Large intestine (tissue), 3 donors: ENCODE data around the gene NCK2. TPM values are rescaled to one million over a fixed set of nuclear protein-coding genes. Genes with fewer than 3 reads are reported as not detected.

Experiments
- DNase-seq, 2 donors: peaks; one replicate each; pipeline versions ENCODE4 v3.0.0 to v3.0.0-alpha.2; 2013
- H3K27ac ChIP-seq: one replicate; pipeline ENCODE4 v1.5.1; 2013; ENCODE audit warnings: low read length
- H3K27me3 ChIP-seq: 2 replicates; pipeline ENCODE4 v1.6.1; 2013; ENCODE audit warnings: low read length; ENCODE audit not compliant: control insufficient read depth, insufficient read depth
- H3K36me3 ChIP-seq: 2 replicates; pipeline ENCODE4 v1.6.1; 2013; ENCODE audit warnings: low read length; ENCODE audit not compliant: control insufficient read depth, insufficient read depth
- H3K4me1 ChIP-seq: one replicate; pipeline ENCODE4 v1.6.1; 2013; ENCODE audit warnings: low read length; ENCODE audit not compliant: control insufficient read depth, insufficient read depth
- H3K4me3 ChIP-seq: one replicate; pipeline ENCODE4 v1.5.1; 2013; ENCODE audit warnings: low read length
- H3K9me3 ChIP-seq: one replicate; pipeline ENCODE4 v1.6.1; 2013; ENCODE audit warnings: mild to moderate bottlenecking, low read depth, low read length, moderate library complexity; ENCODE audit not compliant: control insufficient read depth
- WGBS: methylation state at CpG from one replicate; pipeline ENCODE4 v1.1.5; 2013; ENCODE audit warnings: low lambda C conversion rate; ENCODE audit not compliant: insufficient coverage; 5-methylcytosine and 5-hydroxymethylcytosine counted together
- polyA plus RNA-seq: library from polyadenylated mRNA; unstranded; fragments of 120-200 nt; gene quantifications from one replicate; pipeline ENCODE4 v1.2.1, GENCODE V29; 2013

NCK2 gene
- polyA plus RNA-seq, 1 donor, result 58.9 TPM

- Histone ChIP-seq H3K9me3 (peaks cover 11% of the 10 kb centered on the region), H3K27ac (no peak overlapping the region), H3K4me1 (peaks cover 7% of the 10 kb centered on the region), H3K36me3 (no peaks in the 10 kb centered on the region), H3K27me3 (no peaks in the 10 kb centered on the region), H3K4me3 (no peak overlapping the region)
- no CpG with 5 or more reads among the region's 4 CpGs for WGBS
- no peak for DNase-seq
These were observed 173.0 kb downstream of the NCK2 start for GRCh38 chr2:105917688-105918087.

- no peak overlapping the region for H3K27ac ChIP-seq
- peak; percentile 19 to 49 for DNase-seq
- WGBS, result no CpG with 5 or more reads among the region's 3 CpGs
These were observed 174.6 kb downstream of the NCK2 start for GRCh38 chr2:105919191-105919811.

DNA sequence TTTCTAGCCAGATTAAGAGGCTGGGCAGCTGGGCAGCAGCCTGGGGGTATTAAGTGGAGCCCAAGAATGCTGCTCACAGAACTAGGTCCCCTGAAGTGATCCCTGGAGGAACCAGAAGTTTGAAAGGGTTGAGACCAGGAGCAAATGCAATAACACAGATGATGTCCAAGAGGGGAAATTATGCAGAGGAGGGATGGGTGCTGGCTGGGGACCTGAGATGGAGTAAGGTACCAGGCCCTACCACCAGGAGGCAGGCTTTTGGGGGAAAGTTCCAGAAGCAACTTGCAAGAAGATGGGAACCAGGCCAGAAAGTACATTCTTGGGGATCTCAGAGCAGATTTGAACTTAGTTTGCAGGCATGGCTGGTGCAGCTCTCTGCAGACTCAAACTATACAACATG lies 175.1 kb downstream of the NCK2 start:
- H3K36me3 ChIP-seq, result no peaks in the 10 kb centered on the region
- H3K27ac ChIP-seq, result no peak overlapping the region
- no peak overlapping the region for H3K4me3 ChIP-seq
- peaks cover 11% of the 10 kb centered on the region for H3K9me3 ChIP-seq
- H3K27me3 ChIP-seq, result no peaks in the 10 kb centered on the region
- no peak for DNase-seq
- H3K4me1 ChIP-seq, result peaks cover 7% of the 10 kb centered on the region

More at GRCh38 chr2:105919191-105919811, 174.6 kb downstream of the NCK2 start:
- Histone ChIP-seq H3K36me3 (no peaks in the 10 kb centered on the region), H3K27me3 (no peaks in the 10 kb centered on the region), H3K4me3 (no peak overlapping the region), H3K9me3 (peaks cover 11% of the 10 kb centered on the region), H3K4me1 (peaks cover 7% of the 10 kb centered on the region)

GRCh38 chr2:105924271-105924670 lies 179.6 kb downstream of the NCK2 start:
- no peak for DNase-seq
- H3K9me3 ChIP-seq, result peaks cover 8% of the 10 kb centered on the region
- H3K27ac ChIP-seq, result no peak overlapping the region
- peaks cover 5% of the 10 kb centered on the region for H3K4me1 ChIP-seq
- H3K27me3 ChIP-seq, result no peaks in the 10 kb centered on the region
- no peaks in the 10 kb centered on the region for H3K36me3 ChIP-seq
- no peak overlapping the region for H3K4me3 ChIP-seq
- WGBS, result no CpG with 5 or more reads among the region's 6 CpGs

DNA sequence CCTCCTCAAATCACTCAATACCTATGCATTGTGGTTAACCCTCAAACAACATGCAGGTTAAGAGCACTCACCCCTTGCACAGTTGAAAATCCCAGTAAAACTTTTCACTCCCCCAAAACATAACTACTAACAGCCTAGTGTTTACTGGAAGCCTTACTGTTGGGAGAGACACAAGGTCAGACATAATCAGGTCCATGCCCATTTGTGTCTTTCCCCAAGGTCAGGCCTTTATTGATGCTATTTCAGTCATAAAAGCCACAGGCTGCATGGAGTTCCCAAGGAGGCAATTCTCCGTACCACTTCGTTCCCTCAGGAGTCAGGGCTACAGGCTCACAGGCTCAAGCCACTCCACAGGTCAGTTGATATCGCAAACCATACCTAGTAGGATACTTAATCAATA lies 180.2 kb downstream of the NCK2 start:
- H3K27me3 ChIP-seq, result no peaks in the 10 kb centered on the region
- H3K36me3 ChIP-seq, result no peaks in the 10 kb centered on the region
- WGBS, result no CpG with 5 or more reads among the region's 3 CpGs

GRCh38 chr2:105925390-105925789 lies 180.7 kb downstream of the NCK2 start:
- Histone ChIP-seq H3K9me3 (peaks cover 8% of the 10 kb centered on the region), H3K4me3 (no peak overlapping the region), H3K36me3 (no peaks in the 10 kb centered on the region), H3K27ac (no peak overlapping the region), H3K27me3 (no peaks in the 10 kb centered on the region), H3K4me1 (no peaks in the 10 kb centered on the region)
- no peak for DNase-seq
- WGBS, result no CpG with 5 or more reads among the region's 6 CpGs

More for the DNA sequence above, 180.2 kb downstream of the NCK2 start:
- Histone ChIP-seq H3K9me3 (peaks cover 8% of the 10 kb centered on the region), H3K4me3 (no peak overlapping the region), H3K4me1 (no peaks in the 10 kb centered on the region), H3K27ac (no peak overlapping the region)
- DNase-seq, result peak in 1 of 2 donors; percentile 12

DNA sequence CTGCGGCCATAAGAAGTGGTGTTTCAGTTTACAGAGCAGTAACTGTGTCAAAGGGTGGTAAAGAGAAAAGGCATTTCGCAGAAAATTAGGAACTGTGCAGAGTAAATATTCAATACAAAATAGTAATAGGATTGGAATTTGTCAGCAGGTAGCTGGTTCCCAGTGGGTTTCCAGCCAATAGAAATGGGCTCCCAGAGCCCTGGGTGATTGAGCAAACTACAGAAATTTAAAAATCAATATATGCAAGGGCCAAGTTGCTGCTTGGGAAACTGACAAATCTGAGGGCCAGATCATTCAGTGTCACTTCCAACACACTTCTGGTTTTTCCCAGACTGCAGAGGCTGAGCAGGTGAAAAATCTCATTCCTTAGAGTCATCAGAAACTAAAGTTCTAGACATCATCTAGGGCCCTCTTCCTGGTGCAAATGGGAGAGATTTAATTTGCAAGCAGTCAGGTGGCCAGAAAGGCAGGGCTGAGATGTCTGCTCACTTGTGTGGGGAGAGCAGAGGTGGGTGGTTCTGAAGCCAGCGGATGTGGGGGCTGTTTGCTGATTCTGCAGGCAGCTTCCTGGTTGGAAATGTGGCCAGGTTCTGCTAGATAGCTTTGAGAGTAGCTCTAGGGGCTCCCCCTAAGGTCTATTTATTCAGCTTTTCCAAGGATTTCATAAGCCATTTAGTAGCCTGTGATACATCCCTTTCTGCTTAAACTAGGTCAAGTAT lies 182.4 kb downstream of the NCK2 start:
- no peak for DNase-seq
- Histone ChIP-seq H3K27me3 (no peaks in the 10 kb centered on the region), H3K36me3 (no peaks in the 10 kb centered on the region), H3K27ac (no peak overlapping the region), H3K4me3 (no peak overlapping the region), H3K9me3 (no peaks in the 10 kb centered on the region), H3K4me1 (no peaks in the 10 kb centered on the region)
- 100% methylated on average over 1 of the region's 3 CpGs for WGBS

DNA sequence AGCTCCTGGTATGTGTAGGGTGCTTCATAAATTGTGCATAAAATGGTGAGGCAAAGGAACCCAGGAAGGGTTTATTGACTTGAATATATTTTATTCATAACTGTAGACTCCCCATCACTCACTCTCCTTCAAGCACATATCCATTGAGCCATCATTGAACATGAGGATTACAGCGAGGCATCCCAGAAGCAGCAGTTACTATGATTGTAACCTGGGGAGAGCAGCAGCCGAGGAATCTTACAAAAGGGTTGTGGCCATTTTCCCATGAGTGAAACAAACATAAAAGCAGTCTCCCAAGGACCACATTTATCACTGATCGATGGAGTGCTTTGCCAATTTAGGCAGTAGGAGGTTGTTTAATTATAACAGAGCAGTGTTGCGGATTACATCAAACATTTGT lies 183.4 kb downstream of the NCK2 start:
- Histone ChIP-seq H3K9me3 (no peaks in the 10 kb centered on the region), H3K27ac (no peak overlapping the region)
- no CpG with 5 or more reads among the region's 4 CpGs for WGBS

DNA sequence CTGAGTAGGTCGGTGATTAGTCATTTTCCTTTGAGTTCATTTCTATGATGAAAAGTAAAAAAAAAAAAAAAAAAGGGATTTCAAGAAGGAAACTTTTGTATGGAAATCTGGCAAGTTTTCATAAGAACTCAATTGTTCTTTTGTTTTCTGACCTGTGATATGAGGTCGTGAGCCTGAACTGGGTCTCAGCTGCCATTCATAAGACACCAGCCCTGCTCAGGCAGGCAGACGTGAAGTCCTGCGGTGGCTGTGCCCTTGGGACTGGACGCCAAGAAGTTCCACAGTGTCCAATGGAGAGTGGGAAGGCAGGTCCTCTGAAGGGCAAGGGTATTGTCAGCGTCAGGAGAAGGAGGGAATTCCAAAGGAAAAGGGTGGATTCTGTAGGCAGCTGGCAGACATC lies 183.9 kb downstream of the NCK2 start:
- 86% methylated on average over 4 of the region's 6 CpGs for WGBS

More for the DNA sequence above, 183.4 kb downstream of the NCK2 start:
- no peaks in the 10 kb centered on the region for H3K27me3 ChIP-seq
- H3K4me3 ChIP-seq, result no peak overlapping the region
- no peak for DNase-seq
- H3K36me3 ChIP-seq, result no peaks in the 10 kb centered on the region
- H3K4me1 ChIP-seq, result no peaks in the 10 kb centered on the region

GRCh38 chr2:105929516-105929915 lies 184.8 kb downstream of the NCK2 start:
- Histone ChIP-seq H3K4me1 (peaks cover 3% of the 10 kb centered on the region), H3K36me3 (no peaks in the 10 kb centered on the region), H3K9me3 (no peaks in the 10 kb centered on the region), H3K4me3 (no peak overlapping the region), H3K27ac (no peak overlapping the region), H3K27me3 (no peaks in the 10 kb centered on the region)
- no peak for DNase-seq
- WGBS, result 86% methylated on average over 1 of the region's 2 CpGs

More for the DNA sequence above, 183.9 kb downstream of the NCK2 start:
- DNase-seq, result no peak
- Histone ChIP-seq H3K4me1 (no peaks in the 10 kb centered on the region), H3K27me3 (no peaks in the 10 kb centered on the region), H3K4me3 (no peak overlapping the region), H3K27ac (no peak overlapping the region), H3K9me3 (no peaks in the 10 kb centered on the region), H3K36me3 (no peaks in the 10 kb centered on the region)

- Histone ChIP-seq H3K27me3 (no peaks in the 10 kb centered on the region), H3K4me3 (no peak overlapping the region), H3K27ac (no peak overlapping the region), H3K9me3 (peaks cover 10% of the 10 kb centered on the region), H3K36me3 (no peaks in the 10 kb centered on the region), H3K4me1 (peaks cover 3% of the 10 kb centered on the region)
- WGBS, result no CpG with 5 or more reads among the region's 5 CpGs
- DNase-seq, result no peak
These were observed 187.9 kb downstream of the NCK2 start for GRCh38 chr2:105932582-105932981.
